Measurements from ENCODE around the gene SAMD4A.

The SAMD4A gene

DNA sequence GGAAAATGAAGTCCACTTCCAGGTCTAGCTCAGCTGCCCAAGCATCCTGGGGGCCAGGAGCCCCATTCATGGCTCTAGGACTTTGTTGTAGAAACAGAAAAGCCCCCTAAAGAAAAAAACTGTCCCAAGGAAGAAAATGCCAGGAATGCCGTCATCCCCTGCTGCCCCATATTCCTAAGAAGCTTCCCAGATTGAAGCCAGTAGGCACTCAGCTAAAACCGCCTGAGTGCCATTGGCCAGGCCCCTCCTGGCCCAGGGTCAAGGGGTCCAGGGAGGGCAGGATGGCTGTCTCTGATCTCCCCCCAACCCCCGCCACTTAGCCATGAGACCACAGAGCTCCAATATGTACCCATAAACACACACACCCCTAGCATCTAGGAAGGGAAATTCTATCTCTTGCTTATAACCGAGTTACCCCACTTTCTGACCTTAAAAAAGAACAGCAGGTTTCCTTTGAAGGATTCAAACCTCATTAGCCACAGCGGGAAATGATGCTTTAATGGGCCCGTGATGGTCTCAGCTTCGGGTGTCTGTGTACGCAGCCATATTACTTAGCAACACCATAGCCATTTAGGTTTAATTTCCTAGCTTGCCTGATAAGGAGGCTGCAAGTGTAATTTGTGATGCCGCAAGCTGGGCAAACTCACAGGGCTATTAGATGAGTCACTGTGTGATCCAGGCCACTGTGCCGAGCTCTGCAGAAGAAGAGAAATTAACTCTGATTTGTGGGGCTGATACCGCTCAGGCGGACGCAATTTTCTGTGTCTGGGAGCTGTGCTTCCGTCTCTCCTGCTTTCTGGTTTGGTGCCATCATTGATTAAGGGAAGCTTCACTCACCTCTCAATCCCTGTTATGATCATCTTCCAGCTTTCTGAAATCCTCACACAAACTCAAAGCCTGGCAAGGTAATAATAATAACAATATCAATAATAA lies 251.5 kb downstream of the SAMD4A start:
- Mint-ChIP-seq H3K27me3 (ENCODE audit: low read depth) (peaks cover 4% of the 10 kb centered on the region), H3K36me3 (ENCODE audit: low read depth) (no peaks in the 10 kb centered on the region), H3K9me3 (peaks cover 9% of the 10 kb centered on the region), H3K27ac (no peak overlapping the region), H3K4me3 (no peak overlapping the region), H3K4me1 (no peaks in the 10 kb centered on the region)
- TF ChIP-seq, protein P1, sequence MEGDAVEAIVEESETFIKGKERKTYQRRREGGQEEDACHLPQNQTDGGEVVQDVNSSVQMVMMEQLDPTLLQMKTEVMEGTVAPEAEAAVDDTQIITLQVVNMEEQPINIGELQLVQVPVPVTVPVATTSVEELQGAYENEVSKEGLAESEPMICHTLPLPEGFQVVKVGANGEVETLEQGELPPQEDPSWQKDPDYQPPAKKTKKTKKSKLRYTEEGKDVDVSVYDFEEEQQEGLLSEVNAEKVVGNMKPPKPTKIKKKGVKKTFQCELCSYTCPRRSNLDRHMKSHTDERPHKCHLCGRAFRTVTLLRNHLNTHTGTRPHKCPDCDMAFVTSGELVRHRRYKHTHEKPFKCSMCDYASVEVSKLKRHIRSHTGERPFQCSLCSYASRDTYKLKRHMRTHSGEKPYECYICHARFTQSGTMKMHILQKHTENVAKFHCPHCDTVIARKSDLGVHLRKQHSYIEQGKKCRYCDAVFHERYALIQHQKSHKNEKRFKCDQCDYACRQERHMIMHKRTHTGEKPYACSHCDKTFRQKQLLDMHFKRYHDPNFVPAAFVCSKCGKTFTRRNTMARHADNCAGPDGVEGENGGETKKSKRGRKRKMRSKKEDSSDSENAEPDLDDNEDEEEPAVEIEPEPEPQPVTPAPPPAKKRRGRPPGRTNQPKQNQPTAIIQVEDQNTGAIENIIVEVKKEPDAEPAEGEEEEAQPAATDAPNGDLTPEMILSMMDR (IDR thresholded peaks at IDR 0.05; ENCODE audit: unreplicated experiment in 3 of 3): no peak

- H3K4me1 Mint-ChIP-seq: no peaks in the 10 kb centered on the region
- peaks cover 4% of the 10 kb centered on the region for H3K27me3 Mint-ChIP-seq (ENCODE audit: low read depth)
- H3K9me3 Mint-ChIP-seq: peaks cover 33% of the 10 kb centered on the region
- TF ChIP-seq, protein P1 (IDR thresholded peaks at IDR 0.05; ENCODE audit: unreplicated experiment in 3 of 3): no peak
- H3K4me3 Mint-ChIP-seq: no peak overlapping the region
- H3K27ac Mint-ChIP-seq: no peak overlapping the region
- peaks cover 14% of the 10 kb centered on the region for H3K36me3 Mint-ChIP-seq (ENCODE audit: low read depth)
Measured at GRCh38 chr14:54822685-54823084, 255.8 kb downstream of the SAMD4A start.

GRCh38 chr14:54823757-54824549 lies 257.0 kb downstream of the SAMD4A start:
- Mint-ChIP-seq H3K27me3 (ENCODE audit: low read depth) (no peaks in the 10 kb centered on the region), H3K27ac (no peak overlapping the region), H3K36me3 (ENCODE audit: low read depth) (peaks cover 14% of the 10 kb centered on the region), H3K9me3 (peaks cover 33% of the 10 kb centered on the region), H3K4me1 (no peaks in the 10 kb centered on the region), H3K4me3 (no peak overlapping the region)
- TF ChIP-seq, protein P1 (IDR thresholded peaks at IDR 0.05; ENCODE audit: unreplicated experiment in 3 of 3): no peak

GRCh38 chr14:54828037-54828436 lies 261.1 kb downstream of the SAMD4A start:
- no peaks in the 10 kb centered on the region for H3K4me1 Mint-ChIP-seq
- peaks cover 34% of the 10 kb centered on the region for H3K9me3 Mint-ChIP-seq
- H3K4me3 Mint-ChIP-seq: no peak overlapping the region
- no peaks in the 10 kb centered on the region for H3K27me3 Mint-ChIP-seq (ENCODE audit: low read depth)
- TF ChIP-seq, protein P1 (IDR thresholded peaks at IDR 0.05; ENCODE audit: unreplicated experiment in 3 of 3): no peak
- no peak overlapping the region for H3K27ac Mint-ChIP-seq
- peaks cover 14% of the 10 kb centered on the region for H3K36me3 Mint-ChIP-seq (ENCODE audit: low read depth)

GRCh38 chr14:54829486-54830224 lies 262.7 kb downstream of the SAMD4A start:
- TF ChIP-seq, protein P1 (IDR thresholded peaks at IDR 0.05; ENCODE audit: unreplicated experiment in 3 of 3): no peak
- H3K27me3 Mint-ChIP-seq (ENCODE audit: low read depth): peaks cover 5% of the 10 kb centered on the region
- no peak overlapping the region for H3K27ac Mint-ChIP-seq
- H3K36me3 Mint-ChIP-seq (ENCODE audit: low read depth): peaks cover 7% of the 10 kb centered on the region
- no peaks in the 10 kb centered on the region for H3K4me1 Mint-ChIP-seq
- no peak overlapping the region for H3K4me3 Mint-ChIP-seq
- peaks cover 24% of the 10 kb centered on the region for H3K9me3 Mint-ChIP-seq
